CD4-positive, alpha-beta T cell (primary cell): ENCODE data around the gene CRYBG1. TPM values are rescaled to one million over a fixed set of nuclear protein-coding genes. Genes with fewer than 3 reads are reported as not detected.

Experiments
- ATAC-seq: fragments of 200-7000 bp; cut with Tn5 transposase; one replicate; pipeline ENCODE4 v1.10.0; 2022; ENCODE audit warnings: mild to moderate bottlenecking; ENCODE audit not compliant: poor library complexity
- CTCF ChIA-PET: fragments of 350-600 bp; sonication (Branson Sonifier 250); formaldehyde crosslinking; loops from one replicate; lab custom pipeline; 2021; ENCODE audit warnings: antibody characterized with exemption, inconsistent platforms; lab: Charles Lee
- POLR2A ChIA-PET: fragments of 350-600 bp; sonication (Branson Sonifier 250); formaldehyde crosslinking; loops from one replicate; lab custom pipeline; 2021; ENCODE audit warnings: antibody characterized with exemption, inconsistent platforms; lab: Charles Lee
- DNase-seq, 14 experiments: peaks; one replicate each; pipeline ENCODE4 v3.0.0-alpha.2; 2013 to 2020; ENCODE audit warnings: mixed read lengths in 2 of 14
- H3K27ac ChIP-seq, 2 donors: one replicate each; pipeline versions ENCODE4 v1.5.1 to v1.7.0; 2013; ENCODE audit warnings: low read length in 2 of 2, low read depth in 1 of 2, mild to moderate bottlenecking in 1 of 2
- H3K27me3 ChIP-seq, 2 experiments: 1 replicate in 1 of 2; 2 replicates in 1 of 2; pipeline versions ENCODE4 v1.6.1 to v1.7.0; 2013; ENCODE audit warnings: low read length in 2 of 2, control low read depth in 1 of 2, mild to moderate bottlenecking in 1 of 2, moderate library complexity in 1 of 2; ENCODE audit not compliant: insufficient read depth in 2 of 2, control insufficient read depth in 1 of 2
- H3K36me3 ChIP-seq: one replicate; pipeline ENCODE4 v1.6.1; 2013; ENCODE audit warnings: low read length, control low read depth; ENCODE audit not compliant: insufficient read depth
- H3K4me1 ChIP-seq: one replicate; pipeline ENCODE4 v1.6.1; 2013; ENCODE audit warnings: low read length, control low read depth; ENCODE audit not compliant: insufficient read depth
- H3K4me3 ChIP-seq: one replicate; pipeline ENCODE4 v1.5.1; 2013; ENCODE audit warnings: mild to moderate bottlenecking, low read length, moderate library complexity
- H3K9me3 ChIP-seq, 2 experiments: 1 replicate in 1 of 2; 2 replicates in 1 of 2; pipeline versions ENCODE4 v1.6.1 to v1.7.0; 2013; ENCODE audit warnings: low read length in 2 of 2, mild to moderate bottlenecking in 2 of 2, control low read depth in 1 of 2, moderate library complexity in 1 of 2; ENCODE audit not compliant: control insufficient read depth in 1 of 2, insufficient read depth in 1 of 2
- H3K27ac Mint-ChIP-seq: one replicate; pipeline ENCODE4 v1.8.0; 2020; ENCODE audit warnings: mixed read lengths
- H3K27me3 Mint-ChIP-seq: one replicate; pipeline ENCODE4 v1.8.0; 2021; ENCODE audit warnings: mixed read lengths
- H3K36me3 Mint-ChIP-seq: one replicate; pipeline ENCODE4 v1.8.0; 2021; ENCODE audit warnings: low read depth, mixed read lengths
- H3K4me1 Mint-ChIP-seq: one replicate; pipeline ENCODE4 v1.8.0; 2021; ENCODE audit warnings: low read depth, mixed read lengths
- H3K4me3 Mint-ChIP-seq: one replicate; pipeline ENCODE4 v1.8.0; 2020; ENCODE audit warnings: mild to moderate bottlenecking, mixed read lengths
- H3K9me3 Mint-ChIP-seq: one replicate; pipeline ENCODE4 v1.8.0; 2020; ENCODE audit warnings: mixed read lengths
- intact Hi-C, 2 experiments: fragments of 100-400 bp; cut with DNase I in 1 of 2; cut with micrococcal nuclease in 1 of 2; formaldehyde crosslinking; loops; one replicate each; pipeline versions ENCODE4 v1.15.1 to v1.9.0; 2023 to 2025; cut with DNase I, micrococcal nuclease
- total RNA-seq, 174 experiments: library from RNA in 2 of 174; stranded (reverse) in 2 of 174; gene quantifications; one replicate each; pipeline ENCODE4 v1.2.3 and lab custom pipeline; 2021 to 2026
- TF ChIP-seq, protein P1 (sequence below): fragments of 200-600 bp; IDR thresholded peaks from one replicate; pipeline ENCODE4 v1.8.0; 2022; ENCODE audit warnings: antibody characterized with exemption, mild to moderate bottlenecking

CRYBG1 gene
- total RNA-seq, 2 experiments from 2014 or later, result 58.5 to 59.4 TPM

DNA sequence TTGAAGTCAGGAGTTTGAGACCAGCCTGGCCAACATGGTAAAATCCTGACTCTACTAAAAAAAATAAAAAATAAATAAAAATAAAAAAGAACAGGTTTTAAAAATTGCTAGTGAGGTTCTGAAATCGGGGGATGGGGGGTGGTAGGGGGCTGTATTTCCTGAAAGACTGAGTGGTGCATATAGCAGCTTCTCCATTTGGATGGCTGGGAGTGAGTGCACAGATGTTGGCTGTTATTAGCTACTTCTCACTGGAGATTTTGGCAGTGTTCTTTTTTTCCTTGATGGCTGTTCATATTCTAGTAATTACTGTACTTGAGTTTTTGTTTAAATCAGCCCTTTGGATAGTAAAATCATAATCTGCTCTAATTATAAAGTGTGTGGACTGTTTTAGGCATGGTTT, 189.0 kb downstream of the CRYBG1 start:
- peaks cover 87% of the 10 kb centered on the region for H3K36me3 ChIP-seq
- peaks cover 6% of the 10 kb centered on the region for H3K4me1 ChIP-seq
- H3K9me3 Mint-ChIP-seq, result no peaks in the 10 kb centered on the region
- intact Hi-C loops, result no loop called here
- no peak for DNase-seq
- H3K4me3 ChIP-seq, result no peak overlapping the region
- no peak overlapping the region for H3K4me3 Mint-ChIP-seq
- TF ChIP-seq, protein P1, sequence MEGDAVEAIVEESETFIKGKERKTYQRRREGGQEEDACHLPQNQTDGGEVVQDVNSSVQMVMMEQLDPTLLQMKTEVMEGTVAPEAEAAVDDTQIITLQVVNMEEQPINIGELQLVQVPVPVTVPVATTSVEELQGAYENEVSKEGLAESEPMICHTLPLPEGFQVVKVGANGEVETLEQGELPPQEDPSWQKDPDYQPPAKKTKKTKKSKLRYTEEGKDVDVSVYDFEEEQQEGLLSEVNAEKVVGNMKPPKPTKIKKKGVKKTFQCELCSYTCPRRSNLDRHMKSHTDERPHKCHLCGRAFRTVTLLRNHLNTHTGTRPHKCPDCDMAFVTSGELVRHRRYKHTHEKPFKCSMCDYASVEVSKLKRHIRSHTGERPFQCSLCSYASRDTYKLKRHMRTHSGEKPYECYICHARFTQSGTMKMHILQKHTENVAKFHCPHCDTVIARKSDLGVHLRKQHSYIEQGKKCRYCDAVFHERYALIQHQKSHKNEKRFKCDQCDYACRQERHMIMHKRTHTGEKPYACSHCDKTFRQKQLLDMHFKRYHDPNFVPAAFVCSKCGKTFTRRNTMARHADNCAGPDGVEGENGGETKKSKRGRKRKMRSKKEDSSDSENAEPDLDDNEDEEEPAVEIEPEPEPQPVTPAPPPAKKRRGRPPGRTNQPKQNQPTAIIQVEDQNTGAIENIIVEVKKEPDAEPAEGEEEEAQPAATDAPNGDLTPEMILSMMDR, result no peak
- no peak for ATAC-seq
- POLR2A ChIA-PET, result interaction anchor here (1.7 kb wide), 1 partner anchor 30 kb away, joined by 6 read pairs; no protein-coding TSS in a partner anchor
- no peak overlapping the region for H3K27ac ChIP-seq
- H3K4me1 Mint-ChIP-seq, result peaks cover 39% of the 10 kb centered on the region
- peaks cover 95% of the 10 kb centered on the region for H3K36me3 Mint-ChIP-seq
- H3K27me3 Mint-ChIP-seq, result no peaks in the 10 kb centered on the region
- H3K27me3 ChIP-seq, result no peaks in the 10 kb centered on the region
- no peaks in the 10 kb centered on the region for H3K9me3 ChIP-seq
- CTCF ChIA-PET, result interaction anchor here (1.3 kb wide), 1 partner anchor 28 kb away, joined by 3 read pairs; no protein-coding TSS in a partner anchor
- peak overlapping the region; percentile 51 for H3K27ac Mint-ChIP-seq

DNA sequence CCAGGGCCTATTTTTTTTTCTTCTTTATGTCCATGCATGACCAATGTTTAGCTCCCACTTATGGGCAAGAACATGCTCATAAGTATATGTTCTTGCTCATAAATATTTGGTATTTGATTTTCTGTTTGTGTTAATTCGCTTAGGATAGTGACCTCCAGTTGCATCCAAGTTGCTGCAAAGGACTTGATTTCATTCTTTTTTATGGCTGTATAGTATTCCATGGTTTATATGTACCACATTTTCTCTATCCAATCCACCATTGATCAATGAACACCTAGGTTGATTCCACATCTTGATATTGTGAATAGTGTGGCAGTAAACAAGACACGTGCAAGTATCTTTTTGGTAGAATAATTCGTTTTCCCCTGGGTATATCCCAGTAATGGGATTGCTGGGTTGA, 190.6 kb downstream of the CRYBG1 start:
- H3K27ac ChIP-seq, result no peak overlapping the region
- H3K4me1 Mint-ChIP-seq, result peaks cover 26% of the 10 kb centered on the region
- intact Hi-C loops, result no loop called here
- H3K36me3 Mint-ChIP-seq, result peaks cover 97% of the 10 kb centered on the region
- TF ChIP-seq, protein P1, result no peak
- H3K4me3 Mint-ChIP-seq, result no peak overlapping the region
- no peaks in the 10 kb centered on the region for H3K27me3 ChIP-seq
- ATAC-seq (no peak), DNase-seq (no peak)
- ChIA-PET POLR2A (interaction anchor here (0.6 to 1.1 kb wide), 2 partner anchors 12 to 30 kb away, joined by 3 to 6 read pairs; no protein-coding TSS in a partner anchor), CTCF (interaction anchor here (0.6 to 1.5 kb wide), 4 partner anchors 15 to 177 kb away, joined by 3 read pairs; no protein-coding TSS in a partner anchor)
- no peak overlapping the region for H3K4me3 ChIP-seq
- no peaks in the 10 kb centered on the region for H3K9me3 ChIP-seq
- H3K4me1 ChIP-seq, result no peaks in the 10 kb centered on the region
- no peaks in the 10 kb centered on the region for H3K27me3 Mint-ChIP-seq
- H3K9me3 Mint-ChIP-seq, result no peaks in the 10 kb centered on the region
- peaks cover 84% of the 10 kb centered on the region for H3K36me3 ChIP-seq
- peak overlapping the region; percentile 24 for H3K27ac Mint-ChIP-seq

DNA sequence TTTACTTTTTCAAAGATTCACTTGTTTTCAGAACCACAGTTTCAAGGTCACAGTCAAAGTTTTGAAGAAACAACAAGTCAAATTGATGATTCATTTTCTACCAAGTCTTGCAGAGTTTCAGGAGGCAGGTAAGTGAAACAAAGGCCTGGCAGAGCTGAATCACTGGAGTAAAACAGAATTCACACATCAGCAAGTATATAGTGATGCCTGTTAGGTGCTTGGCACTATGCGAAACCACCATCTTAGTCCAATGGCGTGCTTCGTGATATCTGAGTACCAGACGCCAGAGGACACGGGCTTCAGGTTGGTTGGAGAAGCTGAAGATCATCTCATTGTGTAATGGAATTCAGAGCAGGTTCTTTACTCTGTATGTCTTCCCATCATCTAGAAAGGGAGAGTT, 192.9 kb downstream of the CRYBG1 start:
- Histone ChIP-seq H3K9me3 (no peaks in the 10 kb centered on the region), H3K27me3 (no peaks in the 10 kb centered on the region), H3K36me3 (peaks cover 74% of the 10 kb centered on the region), H3K4me3 (no peak overlapping the region), H3K27ac (no peak overlapping the region), H3K4me1 (no peaks in the 10 kb centered on the region)
- peak overlapping the region; percentile 31 for H3K27ac Mint-ChIP-seq
- peaks cover 95% of the 10 kb centered on the region for H3K36me3 Mint-ChIP-seq
- no peak overlapping the region for H3K4me3 Mint-ChIP-seq
- H3K4me1 Mint-ChIP-seq, result peaks cover 7% of the 10 kb centered on the region
- intact Hi-C loops, result no loop called here
- ATAC-seq (no peak), DNase-seq (no peak)
- H3K9me3 Mint-ChIP-seq, result no peaks in the 10 kb centered on the region
- no peaks in the 10 kb centered on the region for H3K27me3 Mint-ChIP-seq
- POLR2A ChIA-PET, result no interaction called here
- CTCF ChIA-PET, result interaction anchor here (1.1 to 1.6 kb wide), 4 partner anchors 12 to 41 kb away, joined by 3 to 7 read pairs (median 4); no protein-coding TSS in a partner anchor
- TF ChIP-seq, protein P1, result no peak
